ENCODE data around the gene ESYT2. TPM values are rescaled to one million over a fixed set of nuclear protein-coding genes. Genes with fewer than 3 reads are reported as not detected.

Gene ESYT2
- total RNA-seq, 6 experiments from 2014 or later = 46.1 to 57.8 (median 52.5) TPM

- Mint-ChIP-seq H3K27ac (no peak overlapping the region), H3K4me1 (ENCODE audit: low read depth) (peaks cover 8% of the 10 kb centered on the region; the same call in 1 of the 2 replicates), H3K36me3 (ENCODE audit: low read depth) (peaks cover 11% of the 10 kb centered on the region), H3K4me3 (no peak overlapping the region), H3K9me3 (no peaks in the 10 kb centered on the region), H3K27me3 (ENCODE audit: insufficient read depth) (0 out of 2 replicates have a peak, but pooled peaks cover 2% of the 10 kb centered on the region)
- TF ChIP-seq CTCF (IDR thresholded peaks at IDR 0.05) = no peak
- DNase-seq = no peak
Observed at GRCh38 chr7:158751751-158752150, 77.6 kb downstream of the ESYT2 start.

- no peak for DNase-seq
- no peak overlapping the region for H3K27ac Mint-ChIP-seq
- H3K4me1 Mint-ChIP-seq (ENCODE audit: low read depth) = peaks cover 8% of the 10 kb centered on the region; the same call in 1 of the 2 replicates
- H3K36me3 Mint-ChIP-seq (ENCODE audit: low read depth) = peaks cover 9% of the 10 kb centered on the region
- no peaks in the 10 kb centered on the region for H3K9me3 Mint-ChIP-seq
- H3K4me3 Mint-ChIP-seq = no peak overlapping the region
- TF ChIP-seq CTCF (IDR thresholded peaks at IDR 0.05) = no peak
- 0 out of 2 replicates have a peak, but pooled peaks cover 2% of the 10 kb centered on the region for H3K27me3 Mint-ChIP-seq (ENCODE audit: insufficient read depth)
Observed at GRCh38 chr7:158751199-158751598, 78.1 kb downstream of the ESYT2 start.

- Mint-ChIP-seq H3K4me1 (ENCODE audit: low read depth) (peaks cover 8% of the 10 kb centered on the region; the same call in 1 of the 2 replicates), H3K36me3 (ENCODE audit: low read depth) (peaks cover 8% of the 10 kb centered on the region), H3K4me3 (no peak overlapping the region), H3K9me3 (no peaks in the 10 kb centered on the region), H3K27ac (no peak overlapping the region), H3K27me3 (ENCODE audit: insufficient read depth) (0 out of 2 replicates have a peak, but pooled peaks cover 2% of the 10 kb centered on the region)
- TF ChIP-seq CTCF (IDR thresholded peaks at IDR 0.05) = no peak
- DNase-seq = no peak
Observed at GRCh38 chr7:158750702-158751101, 78.6 kb downstream of the ESYT2 start.

- H3K27ac Mint-ChIP-seq = no peak overlapping the region
- H3K9me3 Mint-ChIP-seq = no peaks in the 10 kb centered on the region
- H3K36me3 Mint-ChIP-seq (ENCODE audit: low read depth) = peaks cover 7% of the 10 kb centered on the region; the same call in 1 of the 2 replicates
- no peak for DNase-seq
- H3K4me1 Mint-ChIP-seq (ENCODE audit: low read depth) = no peaks in the 10 kb centered on the region
- no peak overlapping the region for H3K4me3 Mint-ChIP-seq
- no peaks in the 10 kb centered on the region for H3K27me3 Mint-ChIP-seq (ENCODE audit: insufficient read depth)
- no peak for TF ChIP-seq CTCF (IDR thresholded peaks at IDR 0.05)
Observed at GRCh38 chr7:158749396-158749795, 79.9 kb downstream of the ESYT2 start.

GRCh38 chr7:158748335-158748734 lies 81.0 kb downstream of the ESYT2 start:
- no peaks in the 10 kb centered on the region for H3K9me3 Mint-ChIP-seq
- no peaks in the 10 kb centered on the region for H3K4me1 Mint-ChIP-seq (ENCODE audit: low read depth)
- DNase-seq = no peak
- no peaks in the 10 kb centered on the region for H3K27me3 Mint-ChIP-seq (ENCODE audit: insufficient read depth)
- TF ChIP-seq CTCF (IDR thresholded peaks at IDR 0.05) = no peak
- no peak overlapping the region for H3K27ac Mint-ChIP-seq
- H3K36me3 Mint-ChIP-seq (ENCODE audit: low read depth) = peaks cover 9% of the 10 kb centered on the region
- H3K4me3 Mint-ChIP-seq = no peak overlapping the region

- TF ChIP-seq CTCF (IDR thresholded peaks at IDR 0.05) = no peak
- H3K4me3 Mint-ChIP-seq = no peak overlapping the region
- H3K27me3 Mint-ChIP-seq (ENCODE audit: insufficient read depth) = no peaks in the 10 kb centered on the region
- peaks cover 18% of the 10 kb centered on the region for H3K36me3 Mint-ChIP-seq (ENCODE audit: low read depth)
- H3K4me1 Mint-ChIP-seq (ENCODE audit: low read depth) = 0 out of 2 replicates have a peak, but pooled peaks cover under 1% of the 10 kb centered on the region
- H3K9me3 Mint-ChIP-seq = no peaks in the 10 kb centered on the region
- no peak overlapping the region for H3K27ac Mint-ChIP-seq
- DNase-seq = no peak
Observed at GRCh38 chr7:158747408-158747807, 81.9 kb downstream of the ESYT2 start.

Data from HFFc6 (cell line).